ENCODE data around the gene ATP11A.
"Not testable (repeated sequence)": the region's sequence is repeated elsewhere in the genome, so short reads cannot be mapped to it uniquely, and the experiment has no call there.

Gene ATP11A

DNA sequence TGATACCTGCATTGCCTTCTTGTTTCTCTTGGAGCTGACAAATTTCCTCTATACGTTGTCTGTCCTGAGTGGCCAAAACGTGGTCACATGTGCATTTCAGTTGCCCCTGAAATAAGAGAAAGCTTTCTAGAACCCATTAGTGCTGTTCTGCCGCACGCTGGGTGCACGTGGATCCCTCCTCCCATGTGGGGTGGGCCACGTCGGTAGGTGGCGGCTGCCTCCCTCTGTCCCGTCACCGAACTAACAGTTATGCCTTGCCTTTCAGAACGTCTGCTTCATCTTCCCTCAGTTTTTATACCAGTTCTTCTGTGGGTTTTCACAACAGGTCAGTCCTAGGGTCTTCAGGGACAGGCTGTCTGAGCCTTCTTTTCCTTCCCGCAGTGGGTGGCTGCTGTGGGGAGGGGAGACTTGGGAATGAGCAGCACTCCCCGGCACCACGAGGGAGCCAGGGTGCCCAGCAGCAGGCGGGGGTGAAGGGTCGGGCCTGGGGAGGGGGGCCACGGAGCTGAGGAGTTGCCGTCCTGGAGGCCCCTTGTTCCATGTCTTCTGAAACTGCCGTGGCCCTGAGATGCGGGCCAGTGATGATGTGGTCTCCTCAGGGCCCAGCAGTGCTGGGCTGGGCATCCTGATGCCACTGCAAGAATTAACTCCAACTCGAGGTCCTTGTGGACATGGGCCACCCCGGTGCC lies 169.4 kb downstream of the ATP11A start:
- H3K9ac ChIP-seq (ENCODE audit: low read length) = no peak overlapping the region
- no peaks in the 10 kb centered on the region for H3K27me3 ChIP-seq (replicated peaks; ENCODE audit: control insufficient read depth, insufficient read depth, low read length)
- H3K4me3 ChIP-seq (ENCODE audit: low read length) = no peak overlapping the region
- no peaks in the 10 kb centered on the region for H3K9me3 ChIP-seq (ENCODE audit: control insufficient read depth, low read length)
- peaks cover 9% of the 10 kb centered on the region for H3K4me1 ChIP-seq (ENCODE audit: control insufficient read depth, insufficient read depth, low read length)
- DNase-seq (ENCODE audit: low read depth) = no peak
- H3K36me3 ChIP-seq (ENCODE audit: control insufficient read depth, insufficient read depth, low read length, severe bottlenecking) = peaks cover 34% of the 10 kb centered on the region

DNA sequence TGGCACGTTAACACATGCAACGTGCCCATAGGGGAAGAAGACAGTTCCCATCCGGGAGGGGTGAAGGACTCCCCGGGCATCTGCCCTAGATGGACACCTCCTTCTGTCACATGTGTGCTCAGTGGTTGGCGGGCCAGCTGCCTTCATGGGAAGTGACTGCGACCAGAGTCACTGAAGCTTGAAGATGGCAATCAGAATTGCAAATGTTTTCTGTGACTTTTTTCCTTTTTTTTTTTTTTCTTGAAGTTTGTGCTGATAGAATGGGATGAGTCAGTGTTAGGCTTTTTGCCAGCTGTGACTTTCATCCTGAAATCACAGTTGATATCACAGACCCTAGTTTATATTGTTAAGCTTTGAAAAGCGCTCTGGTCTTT lies 170.0 kb downstream of the ATP11A start:
- Histone ChIP-seq H3K27me3 (replicated peaks; ENCODE audit: control insufficient read depth, insufficient read depth, low read length) (no peaks in the 10 kb centered on the region), H3K9ac (ENCODE audit: low read length) (no peak overlapping the region), H3K4me1 (ENCODE audit: control insufficient read depth, insufficient read depth, low read length) (peaks cover 9% of the 10 kb centered on the region), H3K4me3 (ENCODE audit: low read length) (no peak overlapping the region), H3K9me3 (ENCODE audit: control insufficient read depth, low read length) (no peaks in the 10 kb centered on the region), H3K36me3 (ENCODE audit: control insufficient read depth, insufficient read depth, low read length, severe bottlenecking) (peaks cover 29% of the 10 kb centered on the region)
- peak; percentile 53 for DNase-seq (ENCODE audit: low read depth)

DNA sequence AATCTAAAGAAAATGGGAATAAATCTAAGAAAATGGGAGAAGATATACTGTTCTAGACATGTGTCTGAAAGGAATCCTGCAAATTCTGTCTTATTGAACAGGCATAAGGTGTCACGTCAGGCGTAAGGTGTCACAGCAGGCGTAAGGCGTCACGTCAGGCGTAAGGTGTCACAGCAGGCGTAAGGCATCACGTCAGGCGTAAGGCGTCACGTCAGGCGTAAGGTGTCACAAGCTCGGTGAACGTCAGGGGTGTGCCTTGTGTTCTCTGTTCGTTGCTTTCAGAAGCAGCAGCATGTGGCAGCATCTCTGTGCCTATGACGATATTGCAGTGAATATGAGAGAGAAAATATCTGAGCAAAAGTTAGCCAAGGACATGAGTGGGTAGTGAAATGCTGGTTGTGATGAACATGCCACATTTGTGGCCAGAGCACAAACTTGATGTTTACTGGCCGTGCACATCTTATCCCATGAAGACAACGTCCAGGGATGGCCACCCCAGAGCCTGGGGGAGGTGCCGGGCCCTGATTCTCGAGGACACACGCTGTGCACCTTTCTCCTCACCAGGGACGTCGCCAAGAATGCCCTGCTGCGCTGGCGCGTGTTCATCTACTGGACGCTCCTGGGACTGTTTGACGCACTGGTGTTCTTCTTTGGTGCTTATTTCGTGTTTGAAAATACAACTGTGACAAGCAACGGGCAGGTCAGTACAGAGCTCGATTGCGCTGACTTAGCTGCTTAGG lies 172.2 kb downstream of the ATP11A start:
- H3K27me3 ChIP-seq (replicated peaks; ENCODE audit: control insufficient read depth, insufficient read depth, low read length) = no peaks in the 10 kb centered on the region
- H3K4me1 ChIP-seq (ENCODE audit: control insufficient read depth, insufficient read depth, low read length) = peaks cover 9% of the 10 kb centered on the region
- no peak for DNase-seq (ENCODE audit: low read depth)
- H3K36me3 ChIP-seq (ENCODE audit: control insufficient read depth, insufficient read depth, low read length, severe bottlenecking) = peaks cover 13% of the 10 kb centered on the region
- H3K9ac ChIP-seq (ENCODE audit: low read length) = no peak overlapping the region
- no peak overlapping the region for H3K4me3 ChIP-seq (ENCODE audit: low read length)
- no peaks in the 10 kb centered on the region for H3K9me3 ChIP-seq (ENCODE audit: control insufficient read depth, low read length)

DNA sequence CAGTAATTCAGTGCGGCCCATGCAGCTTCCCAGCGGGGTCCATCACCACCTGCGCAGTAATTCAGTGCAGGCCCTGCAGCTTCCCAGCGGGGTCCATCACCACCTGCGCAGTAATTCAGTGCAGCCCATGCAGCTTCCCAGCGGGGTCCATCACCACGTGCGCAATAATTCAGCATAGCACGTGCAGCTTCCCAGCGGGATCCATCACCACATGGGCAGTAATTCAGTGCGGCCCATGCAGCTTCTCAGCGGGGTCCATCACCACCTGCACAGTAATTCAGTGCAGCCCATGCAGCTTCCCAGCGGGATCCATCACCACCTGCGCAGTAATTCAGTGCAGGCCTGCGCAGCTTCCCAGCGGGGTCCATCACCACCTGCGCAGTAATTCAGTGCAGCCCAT lies 173.5 kb downstream of the ATP11A start:
- not testable (repeated sequence) for H3K36me3 ChIP-seq (ENCODE audit: control insufficient read depth, insufficient read depth, low read length, severe bottlenecking); H3K9ac ChIP-seq (ENCODE audit: low read length); H3K4me1 ChIP-seq (ENCODE audit: control insufficient read depth, insufficient read depth, low read length); H3K27me3 ChIP-seq (replicated peaks; ENCODE audit: control insufficient read depth, insufficient read depth, low read length); H3K9me3 ChIP-seq (ENCODE audit: control insufficient read depth, low read length); H3K4me3 ChIP-seq (ENCODE audit: low read length); DNase-seq (ENCODE audit: low read depth)

DNA sequence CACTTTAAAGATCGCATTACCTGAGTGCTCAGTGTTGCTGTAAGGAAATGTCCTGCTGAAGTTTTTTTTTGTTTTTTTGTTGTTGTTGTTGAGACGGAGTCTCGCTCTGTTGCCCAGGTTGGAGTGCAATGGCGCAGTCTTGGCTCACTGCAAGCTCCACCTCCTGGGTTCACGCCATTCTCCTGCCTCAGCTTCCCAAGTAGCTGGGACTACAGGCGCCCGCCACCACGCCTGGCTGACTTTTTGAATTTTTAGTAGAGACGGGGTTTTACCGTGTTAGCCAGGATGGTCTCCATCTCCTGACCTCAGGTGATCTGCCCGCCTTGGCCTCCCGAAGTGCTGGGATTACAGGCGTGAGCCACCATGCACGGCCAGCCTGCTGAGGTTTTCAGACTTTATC lies 175.6 kb downstream of the ATP11A start:
- not testable (repeated sequence) for DNase-seq (ENCODE audit: low read depth); H3K9me3 ChIP-seq (ENCODE audit: control insufficient read depth, low read length); H3K36me3 ChIP-seq (ENCODE audit: control insufficient read depth, insufficient read depth, low read length, severe bottlenecking); H3K4me1 ChIP-seq (ENCODE audit: control insufficient read depth, insufficient read depth, low read length); H3K9ac ChIP-seq (ENCODE audit: low read length); H3K27me3 ChIP-seq (replicated peaks; ENCODE audit: control insufficient read depth, insufficient read depth, low read length); H3K4me3 ChIP-seq (ENCODE audit: low read length)

DNA sequence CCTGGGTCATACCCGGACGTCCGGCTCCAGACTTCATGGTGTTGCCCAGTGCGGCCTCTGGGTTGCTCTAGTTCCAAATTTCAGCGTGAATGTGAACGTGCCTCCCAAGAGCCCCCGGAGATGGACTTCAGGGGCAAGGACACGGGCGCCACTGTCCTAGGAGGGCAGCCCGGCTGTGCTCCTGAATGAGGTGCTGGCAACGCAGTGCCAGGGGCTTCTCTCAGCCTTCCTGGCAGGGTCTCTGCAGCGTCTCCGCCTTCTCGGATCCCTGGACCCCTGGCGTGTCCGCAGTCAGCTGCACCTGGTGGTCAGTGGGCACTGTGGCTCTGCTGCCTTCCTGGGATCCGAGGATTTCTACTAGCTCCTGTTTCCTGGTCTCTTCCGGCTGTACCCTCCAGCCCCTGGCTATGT lies 177.5 kb downstream of the ATP11A start:
- Histone ChIP-seq H3K9me3 (ENCODE audit: control insufficient read depth, low read length) (no peaks in the 10 kb centered on the region), H3K36me3 (ENCODE audit: control insufficient read depth, insufficient read depth, low read length, severe bottlenecking) (no peaks in the 10 kb centered on the region), H3K9ac (ENCODE audit: low read length) (no peak overlapping the region), H3K4me1 (ENCODE audit: control insufficient read depth, insufficient read depth, low read length) (no peaks in the 10 kb centered on the region), H3K27me3 (replicated peaks; ENCODE audit: control insufficient read depth, insufficient read depth, low read length) (no peaks in the 10 kb centered on the region), H3K4me3 (ENCODE audit: low read length) (no peak overlapping the region)
- DNase-seq (ENCODE audit: low read depth) = no peak

DNA sequence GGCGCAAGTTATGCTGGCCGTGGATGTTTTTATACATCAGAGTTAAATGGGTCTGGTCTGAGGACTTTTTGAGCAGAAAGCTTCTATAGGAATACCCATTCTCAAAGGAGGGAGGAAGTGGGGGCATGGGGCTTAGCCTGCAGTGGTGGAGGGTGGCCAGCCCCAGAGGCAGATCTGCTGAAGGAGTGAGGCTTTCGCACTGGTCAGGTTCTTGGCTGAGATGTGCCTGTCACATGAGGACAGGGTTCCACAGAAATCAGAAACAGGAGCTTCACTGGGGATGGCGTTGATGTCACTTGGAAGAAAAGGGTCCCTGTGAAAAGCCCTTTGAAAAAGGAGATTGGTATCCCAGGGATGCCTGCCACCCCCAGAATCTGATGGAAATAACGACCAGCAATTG lies 178.5 kb downstream of the ATP11A start:
- H3K27me3 ChIP-seq (replicated peaks; ENCODE audit: control insufficient read depth, insufficient read depth, low read length) = no peaks in the 10 kb centered on the region
- no peak overlapping the region for H3K9ac ChIP-seq (ENCODE audit: low read length)
- no peaks in the 10 kb centered on the region for H3K36me3 ChIP-seq (ENCODE audit: control insufficient read depth, insufficient read depth, low read length, severe bottlenecking)
- no peaks in the 10 kb centered on the region for H3K4me1 ChIP-seq (ENCODE audit: control insufficient read depth, insufficient read depth, low read length)
- no peak overlapping the region for H3K4me3 ChIP-seq (ENCODE audit: low read length)
- DNase-seq (ENCODE audit: low read depth) = no peak
- H3K9me3 ChIP-seq (ENCODE audit: control insufficient read depth, low read length) = no peaks in the 10 kb centered on the region

DNA sequence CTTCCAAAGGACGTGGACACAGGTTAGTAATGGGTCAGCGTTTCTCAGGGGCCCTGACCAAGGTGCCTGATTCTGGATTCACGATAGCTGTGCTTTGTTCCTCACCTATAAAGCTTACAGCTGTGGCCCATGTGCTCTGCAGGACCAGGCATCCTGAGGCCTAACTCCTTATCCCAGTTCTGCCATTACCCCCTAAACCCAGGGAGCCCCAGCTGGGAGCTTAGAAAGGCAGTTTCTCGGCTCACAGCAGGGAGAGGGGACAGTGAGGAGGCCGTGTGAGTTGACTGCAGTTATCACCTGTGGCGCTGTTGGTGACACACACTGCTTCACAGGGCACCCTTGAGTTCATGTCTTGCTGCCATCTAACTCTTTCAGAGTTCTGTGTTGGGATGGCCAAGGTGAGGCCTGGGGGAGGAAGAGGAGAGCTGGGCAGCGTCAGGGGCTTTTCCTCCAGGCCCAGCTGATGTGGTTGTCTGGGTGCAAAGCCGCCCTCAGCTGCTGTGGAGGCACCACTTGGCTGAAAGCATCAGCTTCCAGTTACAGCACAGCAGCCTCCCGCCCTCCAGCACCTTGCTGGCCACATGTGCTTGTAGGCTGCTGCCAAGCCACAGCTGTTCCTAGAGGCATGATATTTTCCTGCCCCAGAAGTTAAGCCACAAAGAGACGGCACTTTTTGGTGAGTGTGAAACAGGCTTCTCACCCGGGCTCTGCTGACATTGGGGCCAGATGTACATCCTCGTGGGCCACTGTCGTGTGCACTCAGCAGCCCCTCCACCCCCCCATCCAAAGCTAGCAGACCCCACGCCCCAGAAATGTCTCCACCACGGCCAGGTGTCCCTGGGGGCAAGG lies 179.6 kb downstream of the ATP11A start:
- DNase-seq (ENCODE audit: low read depth) = no peak
- Histone ChIP-seq H3K9me3 (ENCODE audit: control insufficient read depth, low read length) (no peaks in the 10 kb centered on the region), H3K9ac (ENCODE audit: low read length) (no peak overlapping the region), H3K36me3 (ENCODE audit: control insufficient read depth, insufficient read depth, low read length, severe bottlenecking) (no peaks in the 10 kb centered on the region), H3K4me3 (ENCODE audit: low read length) (no peak overlapping the region), H3K27me3 (replicated peaks; ENCODE audit: control insufficient read depth, insufficient read depth, low read length) (no peaks in the 10 kb centered on the region), H3K4me1 (ENCODE audit: control insufficient read depth, insufficient read depth, low read length) (no peaks in the 10 kb centered on the region)

DNA sequence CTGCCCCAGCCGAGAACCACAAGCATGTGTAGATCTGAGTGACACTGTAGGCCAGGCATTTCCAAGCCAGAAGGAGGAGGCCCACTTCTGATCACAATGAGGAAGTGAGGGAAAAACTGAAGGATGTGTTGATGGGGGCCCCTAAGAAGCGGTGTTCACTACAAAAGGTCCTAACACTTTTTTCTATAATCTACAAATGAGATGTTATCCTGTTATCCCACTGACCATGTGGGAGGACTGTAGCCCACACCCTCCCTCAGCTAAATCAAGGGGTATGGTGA lies 180.2 kb downstream of the ATP11A start:
- Histone ChIP-seq H3K9me3 (ENCODE audit: control insufficient read depth, low read length) (no peaks in the 10 kb centered on the region), H3K4me1 (ENCODE audit: control insufficient read depth, insufficient read depth, low read length) (no peaks in the 10 kb centered on the region), H3K9ac (ENCODE audit: low read length) (no peak overlapping the region), H3K27me3 (replicated peaks; ENCODE audit: control insufficient read depth, insufficient read depth, low read length) (no peaks in the 10 kb centered on the region), H3K4me3 (ENCODE audit: low read length) (no peak overlapping the region), H3K36me3 (ENCODE audit: control insufficient read depth, insufficient read depth, low read length, severe bottlenecking) (no peaks in the 10 kb centered on the region)
- DNase-seq (ENCODE audit: low read depth) = no peak

DNA sequence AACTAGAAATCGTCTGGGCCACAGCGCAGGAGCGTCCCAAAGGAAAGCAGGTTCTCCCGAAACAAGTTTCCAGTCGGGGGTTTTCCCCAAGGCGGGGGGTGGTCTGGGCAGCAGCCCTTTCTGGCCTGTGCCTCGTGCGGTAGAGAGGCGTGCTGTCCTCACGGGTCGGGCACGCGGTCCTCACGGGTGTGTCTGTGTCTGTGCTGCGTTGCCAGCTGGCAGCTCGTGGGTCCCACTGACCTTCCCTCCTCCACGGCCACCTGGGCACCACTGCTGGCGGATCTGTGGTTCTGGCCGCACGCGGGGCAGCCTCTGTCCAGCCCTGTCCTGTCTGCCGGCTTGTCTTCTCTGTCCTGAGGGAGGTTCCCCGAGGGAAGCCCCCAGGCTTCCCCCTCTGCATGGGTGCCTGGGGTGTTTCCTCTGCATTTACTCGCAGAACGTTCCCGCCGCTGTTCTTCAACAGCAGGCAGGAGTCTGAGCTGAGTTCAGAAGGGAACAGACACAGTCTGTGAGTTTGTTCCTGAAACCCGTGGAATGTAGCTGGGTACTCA lies 181.0 kb downstream of the ATP11A start:
- no peaks in the 10 kb centered on the region for H3K4me1 ChIP-seq (ENCODE audit: control insufficient read depth, insufficient read depth, low read length)
- no peak overlapping the region for H3K4me3 ChIP-seq (ENCODE audit: low read length)
- no peaks in the 10 kb centered on the region for H3K36me3 ChIP-seq (ENCODE audit: control insufficient read depth, insufficient read depth, low read length, severe bottlenecking)
- no peaks in the 10 kb centered on the region for H3K27me3 ChIP-seq (replicated peaks; ENCODE audit: control insufficient read depth, insufficient read depth, low read length)
- H3K9me3 ChIP-seq (ENCODE audit: control insufficient read depth, low read length) = no peaks in the 10 kb centered on the region
- DNase-seq (ENCODE audit: low read depth) = no peak
- no peak overlapping the region for H3K9ac ChIP-seq (ENCODE audit: low read length)

DNA sequence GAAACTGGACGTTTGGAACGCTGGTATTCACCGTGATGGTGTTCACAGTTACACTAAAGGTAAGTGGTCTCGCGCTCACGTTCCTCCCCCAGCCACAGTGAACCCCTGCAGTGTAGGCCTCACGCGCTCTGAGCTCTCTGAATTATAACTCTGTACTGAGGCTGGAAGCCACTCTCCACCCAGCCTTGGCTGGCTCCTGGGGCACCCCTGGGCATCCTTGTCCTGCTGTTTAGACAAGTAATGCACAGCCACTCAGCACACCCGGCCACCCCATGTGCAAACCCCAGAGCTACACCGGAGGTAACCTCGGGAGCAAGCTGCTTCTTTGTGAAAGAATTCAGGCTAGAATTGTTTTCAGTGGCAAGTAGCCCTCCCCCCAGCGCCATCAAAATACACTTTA lies 181.9 kb downstream of the ATP11A start:
- H3K9me3 ChIP-seq (ENCODE audit: control insufficient read depth, low read length) = no peaks in the 10 kb centered on the region
- H3K27me3 ChIP-seq (replicated peaks; ENCODE audit: control insufficient read depth, insufficient read depth, low read length) = no peaks in the 10 kb centered on the region
- H3K4me1 ChIP-seq (ENCODE audit: control insufficient read depth, insufficient read depth, low read length) = no peaks in the 10 kb centered on the region
- no peak overlapping the region for H3K4me3 ChIP-seq (ENCODE audit: low read length)
- H3K9ac ChIP-seq (ENCODE audit: low read length) = no peak overlapping the region
- no peak for DNase-seq (ENCODE audit: low read depth)
- no peaks in the 10 kb centered on the region for H3K36me3 ChIP-seq (ENCODE audit: control insufficient read depth, insufficient read depth, low read length, severe bottlenecking)
